ENCODE data around the gene SMARCB1.

DNA sequence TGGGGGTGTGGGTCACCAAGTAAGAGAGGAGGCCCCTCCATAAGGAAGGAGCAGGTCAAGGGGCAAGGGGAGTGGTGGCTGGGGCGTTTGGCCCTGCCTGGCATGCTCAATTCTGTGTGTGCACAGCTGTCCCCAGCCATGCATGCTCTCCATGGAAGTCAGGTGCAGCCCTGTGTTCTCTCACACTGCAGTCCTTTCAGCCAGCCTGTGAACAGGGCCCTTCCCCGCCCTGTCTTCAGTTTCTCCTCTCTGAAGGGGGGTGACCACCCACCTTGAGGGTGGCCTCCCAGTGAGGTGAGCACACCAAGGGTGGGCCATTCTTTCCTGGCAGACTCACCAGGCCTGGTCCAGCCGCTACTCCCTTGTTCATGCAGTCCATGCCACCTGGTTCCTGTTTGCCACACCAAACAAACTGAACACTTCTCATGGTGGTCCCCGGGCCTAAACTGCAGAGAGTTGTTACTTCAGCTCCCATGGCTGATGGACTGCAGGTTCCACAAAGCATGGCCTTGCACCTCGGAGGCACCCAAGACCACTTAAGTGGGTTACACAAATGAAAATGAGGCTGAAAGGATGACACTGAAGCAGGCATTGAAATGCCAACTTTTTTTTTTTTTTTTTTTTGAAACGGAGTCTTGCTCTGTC lies 17.3 kb upstream of the SMARCB1 start:
- no peak for TF ChIP-seq CEBPB (IDR thresholded peaks at IDR 0.05; ENCODE audit: low read depth, low read length)
- TF ChIP-seq, protein P1, sequence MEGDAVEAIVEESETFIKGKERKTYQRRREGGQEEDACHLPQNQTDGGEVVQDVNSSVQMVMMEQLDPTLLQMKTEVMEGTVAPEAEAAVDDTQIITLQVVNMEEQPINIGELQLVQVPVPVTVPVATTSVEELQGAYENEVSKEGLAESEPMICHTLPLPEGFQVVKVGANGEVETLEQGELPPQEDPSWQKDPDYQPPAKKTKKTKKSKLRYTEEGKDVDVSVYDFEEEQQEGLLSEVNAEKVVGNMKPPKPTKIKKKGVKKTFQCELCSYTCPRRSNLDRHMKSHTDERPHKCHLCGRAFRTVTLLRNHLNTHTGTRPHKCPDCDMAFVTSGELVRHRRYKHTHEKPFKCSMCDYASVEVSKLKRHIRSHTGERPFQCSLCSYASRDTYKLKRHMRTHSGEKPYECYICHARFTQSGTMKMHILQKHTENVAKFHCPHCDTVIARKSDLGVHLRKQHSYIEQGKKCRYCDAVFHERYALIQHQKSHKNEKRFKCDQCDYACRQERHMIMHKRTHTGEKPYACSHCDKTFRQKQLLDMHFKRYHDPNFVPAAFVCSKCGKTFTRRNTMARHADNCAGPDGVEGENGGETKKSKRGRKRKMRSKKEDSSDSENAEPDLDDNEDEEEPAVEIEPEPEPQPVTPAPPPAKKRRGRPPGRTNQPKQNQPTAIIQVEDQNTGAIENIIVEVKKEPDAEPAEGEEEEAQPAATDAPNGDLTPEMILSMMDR (conservative IDR thresholded peaks at IDR 0.05; ENCODE audit: low read depth, low read length): no peak
- no peak for TF ChIP-seq MAZ (IDR thresholded peaks at IDR 0.05; ENCODE audit: borderline replicate concordance, low read depth, low read length)
- TF ChIP-seq SMC3 (IDR thresholded peaks at IDR 0.05; ENCODE audit: low read depth, low read length): no peak
- TF ChIP-seq POLR2A (IDR thresholded peaks at IDR 0.05; ENCODE audit: low read depth, low read length): no peak
